Activated T-helper 2 cell treated with anti-CD3 and anti-CD28 coated beads, Interferon-gamma antibody, Interleukin-2, Interleukin-4, amounts not matched to agents 10 μg/mL and 5 μg/mL and 100 μg/mL, durations not matched to agents 14 hours and 24 hours and 36 hours (primary cell): ENCODE data around the gene CDC42. TPM values are rescaled to one million over a fixed set of nuclear protein-coding genes. Genes with fewer than 3 reads are reported as not detected.
A peak's percentile ranks its signal among the peaks of the same experiment; 100 is the strongest.

Source experiments
- DNase-seq: peaks from one replicate; pipeline ENCODE4 v3.0.0; 2021; ENCODE audit warnings: low spot score
- H3K27ac Mint-ChIP-seq: one replicate; pipeline ENCODE4 v1.8.0; 2021; ENCODE audit warnings: mixed read lengths
- H3K27me3 Mint-ChIP-seq: one replicate; pipeline ENCODE4 v1.8.0; 2021; ENCODE audit warnings: low read depth, mixed read lengths
- H3K36me3 Mint-ChIP-seq: one replicate; pipeline ENCODE4 v1.8.0; 2021; ENCODE audit warnings: low read depth, mixed read lengths
- H3K4me1 Mint-ChIP-seq: one replicate; pipeline ENCODE4 v1.8.0; 2021; ENCODE audit warnings: low read depth, mixed read lengths
- H3K4me3 Mint-ChIP-seq: one replicate; pipeline ENCODE4 v1.8.0; 2021; ENCODE audit warnings: low read depth, mild to moderate bottlenecking, moderate library complexity, mixed read lengths
- H3K9me3 Mint-ChIP-seq: one replicate; pipeline ENCODE4 v1.8.0; 2021; ENCODE audit warnings: mixed read lengths
- intact Hi-C: fragments of 100-400 bp; cut with micrococcal nuclease; formaldehyde crosslinking; loops from one replicate; pipeline ENCODE4 v1.15.1; 2023
- total RNA-seq: library from RNA; stranded (reverse); gene quantifications from 2 replicates; pipeline ENCODE4 v1.2.3, GENCODE V29; 2022

Gene CDC42
- total RNA-seq, 1 donor from 2014 or later, result 342 TPM

DNA sequence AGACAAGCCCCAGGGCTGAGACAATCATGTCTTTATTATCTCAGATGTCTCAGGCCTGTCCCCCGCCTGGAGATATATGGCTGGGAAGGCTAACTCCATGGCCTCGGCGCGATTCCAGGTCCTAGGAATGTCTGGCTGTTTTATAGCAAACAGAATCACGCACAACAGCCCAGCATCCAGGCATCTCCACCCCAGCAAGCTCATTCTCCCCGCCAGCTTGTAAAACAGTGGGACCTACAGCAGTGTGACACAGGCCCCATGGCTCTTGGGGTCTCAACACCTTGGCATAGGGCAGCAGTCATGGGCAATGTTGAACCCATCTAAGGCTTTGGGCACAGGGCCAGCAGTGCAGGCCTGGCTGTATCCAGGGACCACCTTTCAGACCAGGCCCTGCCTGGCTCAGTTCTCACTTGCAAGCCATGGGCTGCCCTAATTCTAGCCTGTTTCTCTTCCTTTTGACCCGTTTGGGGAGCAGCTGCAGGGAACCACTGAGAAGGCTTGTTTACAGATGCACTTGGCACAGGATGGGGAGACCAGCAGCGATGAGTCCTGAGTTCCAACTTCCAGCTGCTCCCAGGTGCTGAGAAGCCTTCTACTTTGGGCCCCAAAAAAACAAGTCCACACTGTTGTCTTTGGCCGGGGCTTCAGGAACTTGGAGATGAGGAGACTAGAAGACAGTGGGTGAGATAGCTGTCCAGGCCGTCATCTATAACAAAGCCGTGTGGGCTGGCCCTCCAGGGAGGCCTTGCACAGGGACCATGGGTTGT, 56.0 kb downstream of the CDC42 start:
- no peak for DNase-seq
- Mint-ChIP-seq H3K27me3 (no peaks in the 10 kb centered on the region), H3K4me1 (peaks cover 24% of the 10 kb centered on the region), H3K9me3 (no peaks in the 10 kb centered on the region), H3K36me3 (peaks cover 59% of the 10 kb centered on the region), H3K4me3 (no peak overlapping the region), H3K27ac (no peak overlapping the region)
- intact Hi-C loops, result no loop called here

DNA sequence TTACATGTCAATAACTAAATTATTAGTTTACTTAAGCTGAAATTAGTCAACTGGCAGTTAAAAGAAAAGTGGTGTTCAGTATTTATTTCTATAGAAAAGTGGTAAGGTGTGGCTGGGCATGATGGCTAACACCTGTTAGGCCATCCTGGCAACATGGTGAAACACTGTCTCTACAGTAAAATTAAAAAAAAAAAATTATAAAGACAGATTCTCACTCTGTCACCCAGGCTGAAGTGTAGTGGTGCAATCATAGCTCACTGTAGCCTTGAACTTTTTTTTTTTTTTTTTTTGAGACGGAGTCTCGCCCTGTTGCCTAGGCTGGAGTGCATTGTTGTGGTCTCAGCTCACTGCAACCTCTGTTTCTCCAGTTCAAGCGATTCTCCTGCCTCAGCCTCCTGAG, 57.5 kb downstream of the CDC42 start:
- intact Hi-C loops, result no loop called here
- Mint-ChIP-seq H3K9me3 (no peaks in the 10 kb centered on the region), H3K4me3 (no peak overlapping the region), H3K36me3 (peaks cover 47% of the 10 kb centered on the region), H3K27me3 (no peaks in the 10 kb centered on the region), H3K27ac (no peak overlapping the region), H3K4me1 (peaks cover 9% of the 10 kb centered on the region)
- DNase-seq, result no peak

DNA sequence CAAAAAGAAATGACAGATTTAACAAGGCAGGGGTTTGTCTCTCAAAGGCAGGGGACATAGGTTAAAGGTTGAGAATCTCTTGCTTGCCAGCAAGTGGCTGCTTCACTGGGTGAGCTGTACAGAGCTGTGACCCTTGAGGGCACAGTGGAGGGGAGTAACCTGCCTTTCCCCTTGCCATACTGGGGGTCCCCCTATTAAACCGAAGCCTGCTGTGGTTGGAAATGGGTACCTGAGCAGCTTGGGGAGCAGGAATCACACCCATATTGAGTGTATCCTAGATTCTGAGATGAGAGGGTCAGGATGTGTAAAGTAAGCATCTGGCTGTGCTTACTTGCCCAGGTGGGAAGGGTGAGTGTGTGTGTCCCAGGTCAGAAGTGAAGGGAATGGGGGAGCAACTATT, 58.6 kb downstream of the CDC42 start:
- H3K4me1 Mint-ChIP-seq, result peaks cover 1% of the 10 kb centered on the region
- intact Hi-C loops, result no loop called here
- H3K9me3 Mint-ChIP-seq, result no peaks in the 10 kb centered on the region
- peaks cover 39% of the 10 kb centered on the region for H3K36me3 Mint-ChIP-seq
- no peak overlapping the region for H3K4me3 Mint-ChIP-seq
- H3K27me3 Mint-ChIP-seq, result no peaks in the 10 kb centered on the region
- DNase-seq, result no peak
- H3K27ac Mint-ChIP-seq, result peak overlapping the region; percentile 35

DNA sequence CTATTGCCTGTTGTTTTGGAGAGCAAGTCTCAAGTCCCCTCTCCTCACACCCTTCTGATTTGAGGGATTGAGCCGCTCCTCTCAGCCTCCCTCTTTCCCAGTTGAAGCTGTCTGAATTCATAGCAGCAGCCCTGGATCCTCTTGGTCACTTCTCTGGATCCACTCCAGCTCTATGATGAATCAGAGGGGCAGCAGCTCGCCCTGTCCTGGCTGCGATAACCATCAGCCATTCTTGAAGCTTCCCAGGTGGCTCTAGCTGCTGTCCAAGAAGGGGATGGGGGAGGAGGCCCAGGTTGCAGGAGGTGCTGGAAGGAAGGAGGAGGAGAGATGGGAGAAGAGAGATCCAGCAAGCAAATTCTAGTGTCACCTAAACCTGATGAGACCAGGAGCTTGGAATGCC, 59.1 kb downstream of the CDC42 start:
- Mint-ChIP-seq H3K27me3 (no peaks in the 10 kb centered on the region), H3K4me1 (peaks cover 4% of the 10 kb centered on the region), H3K36me3 (peaks cover 34% of the 10 kb centered on the region), H3K27ac (peak overlapping the region; percentile 35), H3K4me3 (no peak overlapping the region), H3K9me3 (no peaks in the 10 kb centered on the region)
- DNase-seq, result no peak
- intact Hi-C loops, result no loop called here

DNA sequence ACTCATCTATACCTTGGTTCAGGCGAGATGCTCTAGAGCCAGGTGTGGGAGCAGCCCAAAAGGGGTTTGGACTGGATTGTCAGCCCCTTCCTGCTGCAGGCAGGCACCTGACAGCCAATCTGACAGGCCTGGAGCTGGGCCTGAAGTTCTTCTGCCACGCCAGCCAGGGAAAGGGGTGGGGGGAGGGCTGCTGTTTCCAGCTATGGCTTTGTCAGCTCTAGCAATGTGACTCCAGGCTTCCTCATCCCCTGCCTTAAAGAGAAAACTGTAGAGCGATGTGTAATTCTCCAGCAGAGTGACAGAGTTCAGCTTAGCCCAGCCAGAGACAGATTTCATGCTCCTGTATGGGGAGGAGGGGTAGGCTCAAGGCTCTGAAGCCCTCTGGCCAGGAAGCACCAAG, 60.0 kb downstream of the CDC42 start:
- Mint-ChIP-seq H3K27me3 (no peaks in the 10 kb centered on the region), H3K27ac (no peak overlapping the region), H3K36me3 (peaks cover 31% of the 10 kb centered on the region), H3K4me3 (no peak overlapping the region), H3K9me3 (no peaks in the 10 kb centered on the region), H3K4me1 (peaks cover 5% of the 10 kb centered on the region)
- no peak for DNase-seq
- intact Hi-C loops, result no loop called here

DNA sequence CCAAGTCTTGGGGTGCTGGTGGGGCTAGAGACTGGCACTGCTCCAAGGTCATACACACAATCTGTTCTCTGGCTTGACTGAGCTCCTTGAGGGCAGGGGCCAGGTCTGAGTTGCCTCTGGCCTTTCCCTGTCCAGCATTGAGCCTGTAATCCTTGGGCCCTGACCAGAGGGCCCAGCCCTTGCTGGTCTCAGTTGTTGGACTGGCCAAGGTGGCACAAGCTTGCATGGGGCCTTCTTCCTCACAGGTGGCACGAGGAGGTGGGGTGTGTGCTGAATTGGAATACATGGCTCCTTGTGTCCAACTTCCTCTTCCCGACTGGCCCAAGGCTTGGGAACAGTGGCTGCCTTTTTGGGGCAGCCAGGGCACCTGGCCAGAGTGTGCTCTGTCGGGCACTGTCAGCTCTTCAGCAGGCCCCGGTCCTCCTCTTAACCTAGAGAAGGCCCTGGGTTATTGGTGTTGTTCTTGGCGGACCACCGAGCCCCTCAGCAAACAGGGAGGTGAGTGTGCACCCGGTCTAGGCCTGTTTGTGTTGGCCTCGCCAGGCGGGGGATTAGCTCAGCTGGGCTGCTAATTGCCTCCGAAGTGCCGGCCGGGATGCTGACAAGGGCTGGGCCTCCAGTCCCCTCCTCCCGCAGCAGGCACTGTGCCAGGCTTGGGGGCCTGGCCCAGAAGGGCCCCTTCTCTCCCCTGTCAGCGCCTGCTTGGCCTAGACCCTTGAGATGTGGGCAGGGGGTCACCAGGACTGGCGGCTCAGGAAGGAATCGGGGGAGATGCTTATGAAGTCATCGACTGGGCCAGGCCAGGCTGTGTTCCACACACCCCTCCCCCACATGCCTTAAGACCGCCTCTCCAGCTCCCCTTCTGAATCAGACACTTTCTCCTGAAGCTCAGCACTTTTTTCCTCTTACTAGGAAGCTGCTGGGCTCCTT, 61.8 kb downstream of the CDC42 start:
- H3K27ac Mint-ChIP-seq, result no peak overlapping the region
- peaks cover 5% of the 10 kb centered on the region for H3K4me1 Mint-ChIP-seq
- peaks cover 25% of the 10 kb centered on the region for H3K36me3 Mint-ChIP-seq
- no peak for DNase-seq
- no peaks in the 10 kb centered on the region for H3K27me3 Mint-ChIP-seq
- H3K9me3 Mint-ChIP-seq, result no peaks in the 10 kb centered on the region
- no peak overlapping the region for H3K4me3 Mint-ChIP-seq
- intact Hi-C loops, result no loop called here

DNA sequence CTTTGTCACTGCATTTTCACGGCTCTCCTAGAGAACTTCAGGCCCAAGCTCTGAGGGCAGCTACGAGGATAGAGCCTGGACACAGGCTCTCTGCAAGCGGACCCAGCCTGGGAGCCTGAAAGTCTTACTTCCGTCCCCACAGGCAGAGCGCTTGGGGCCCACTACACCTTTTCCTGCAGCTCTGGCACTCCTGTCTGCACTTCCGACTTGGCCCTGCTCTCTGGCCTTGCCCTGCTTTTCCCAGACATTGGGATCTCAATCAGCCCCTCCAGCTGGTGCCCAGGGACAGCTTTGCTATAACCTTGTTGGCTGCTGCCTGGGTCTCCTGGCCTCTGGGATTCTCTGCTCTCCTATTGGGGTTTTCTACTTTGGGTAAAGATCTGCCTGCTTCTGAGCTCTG, 62.8 kb downstream of the CDC42 start:
- intact Hi-C loops, result no loop called here
- H3K36me3 Mint-ChIP-seq, result peaks cover 24% of the 10 kb centered on the region
- H3K27me3 Mint-ChIP-seq, result no peaks in the 10 kb centered on the region
- no peak for DNase-seq
- no peak overlapping the region for H3K27ac Mint-ChIP-seq
- peaks cover 5% of the 10 kb centered on the region for H3K4me1 Mint-ChIP-seq
- no peaks in the 10 kb centered on the region for H3K9me3 Mint-ChIP-seq
- H3K4me3 Mint-ChIP-seq, result no peak overlapping the region

DNA sequence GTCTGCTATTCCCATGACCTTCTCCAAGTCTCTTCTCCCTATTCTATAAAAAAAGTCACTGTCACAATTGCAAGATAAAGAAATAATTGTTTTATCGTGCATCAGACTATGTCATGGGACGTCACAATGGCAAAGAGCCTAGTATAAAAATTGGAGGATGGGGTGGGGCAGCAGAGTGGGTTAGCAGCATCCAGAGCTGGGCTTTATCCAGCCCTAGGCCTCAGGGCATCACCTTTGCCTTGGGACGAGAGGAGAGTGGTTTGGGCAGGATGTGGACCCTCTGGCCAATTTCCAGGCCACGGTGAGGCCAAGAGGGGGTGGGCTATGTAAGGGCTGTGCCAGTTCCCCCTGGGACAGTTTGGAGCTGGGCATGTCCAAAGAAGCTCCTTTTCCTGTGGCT, 64.7 kb downstream of the CDC42 start:
- peaks cover 5% of the 10 kb centered on the region for H3K4me1 Mint-ChIP-seq

DNA sequence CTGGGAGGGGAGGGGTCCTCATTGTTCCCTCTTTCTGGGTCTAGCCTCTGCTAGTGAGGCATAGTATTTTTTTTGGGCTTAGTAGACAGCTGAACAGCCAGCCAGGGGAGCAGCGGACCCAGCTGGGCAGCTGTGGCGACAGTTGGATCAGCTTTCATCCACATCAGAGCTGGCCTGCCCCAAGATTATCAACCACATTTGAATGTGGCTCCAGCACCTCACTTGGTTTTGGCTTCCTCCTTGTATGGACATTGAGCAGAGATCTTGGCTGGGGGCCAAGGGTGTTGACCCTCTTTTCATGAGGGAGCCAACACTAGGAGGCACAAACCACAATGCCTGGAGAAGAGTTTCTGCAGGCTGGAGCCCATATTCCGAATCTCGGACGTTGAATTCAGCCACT, 65.3 kb downstream of the CDC42 start:
- H3K4me3 Mint-ChIP-seq, result no peak overlapping the region
- peaks cover 5% of the 10 kb centered on the region for H3K4me1 Mint-ChIP-seq
- no peak for DNase-seq
- no peaks in the 10 kb centered on the region for H3K27me3 Mint-ChIP-seq
- intact Hi-C loops, result no loop called here
- peaks cover 15% of the 10 kb centered on the region for H3K36me3 Mint-ChIP-seq
- no peaks in the 10 kb centered on the region for H3K9me3 Mint-ChIP-seq
- no peak overlapping the region for H3K27ac Mint-ChIP-seq

More for the DNA sequence above, 64.7 kb downstream of the CDC42 start:
- no peak overlapping the region for H3K27ac Mint-ChIP-seq
- no peak for DNase-seq
- no peaks in the 10 kb centered on the region for H3K9me3 Mint-ChIP-seq
- H3K27me3 Mint-ChIP-seq, result no peaks in the 10 kb centered on the region
- H3K4me3 Mint-ChIP-seq, result no peak overlapping the region
- H3K36me3 Mint-ChIP-seq, result peaks cover 17% of the 10 kb centered on the region
- intact Hi-C loops, result no loop called here

DNA sequence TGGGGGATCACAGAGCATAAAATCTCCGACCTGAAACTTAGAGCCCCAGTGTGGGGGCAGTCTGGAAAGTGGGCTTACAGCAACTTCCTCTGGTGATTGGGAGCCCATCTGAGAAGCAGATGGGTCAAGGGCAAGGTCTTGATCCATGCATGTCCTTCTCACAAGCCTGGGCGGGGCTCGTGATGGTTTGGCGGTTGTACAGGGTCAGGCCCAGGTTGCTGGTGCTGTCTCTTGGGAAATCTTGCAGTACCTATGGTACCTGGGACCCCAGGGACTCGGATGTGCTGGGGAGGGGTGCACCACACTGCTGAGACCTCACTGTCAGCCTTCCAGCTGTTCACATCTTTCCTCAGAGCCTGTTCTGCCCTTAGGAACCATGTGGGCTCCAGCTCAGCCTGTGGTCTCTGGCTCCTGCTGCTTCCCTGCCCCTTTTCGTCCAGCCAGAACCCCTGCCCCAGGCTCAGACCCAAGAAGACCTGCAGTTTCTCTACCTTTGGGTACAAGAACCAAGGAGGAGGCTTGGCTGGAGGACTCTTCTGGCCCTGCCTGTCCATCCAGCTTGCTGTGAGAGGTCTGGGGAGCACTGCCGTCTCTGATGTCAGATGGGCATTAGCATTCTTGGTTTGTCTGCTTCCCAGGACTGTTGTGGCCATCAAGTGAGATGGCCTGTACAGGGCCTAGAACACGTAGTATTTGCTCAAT, 65.9 kb downstream of the CDC42 start:
- Mint-ChIP-seq H3K27me3 (no peaks in the 10 kb centered on the region), H3K4me3 (no peak overlapping the region), H3K27ac (no peak overlapping the region), H3K4me1 (peaks cover 5% of the 10 kb centered on the region), H3K9me3 (no peaks in the 10 kb centered on the region), H3K36me3 (peaks cover 9% of the 10 kb centered on the region)
- intact Hi-C loops, result no loop called here
- DNase-seq, result no peak

DNA sequence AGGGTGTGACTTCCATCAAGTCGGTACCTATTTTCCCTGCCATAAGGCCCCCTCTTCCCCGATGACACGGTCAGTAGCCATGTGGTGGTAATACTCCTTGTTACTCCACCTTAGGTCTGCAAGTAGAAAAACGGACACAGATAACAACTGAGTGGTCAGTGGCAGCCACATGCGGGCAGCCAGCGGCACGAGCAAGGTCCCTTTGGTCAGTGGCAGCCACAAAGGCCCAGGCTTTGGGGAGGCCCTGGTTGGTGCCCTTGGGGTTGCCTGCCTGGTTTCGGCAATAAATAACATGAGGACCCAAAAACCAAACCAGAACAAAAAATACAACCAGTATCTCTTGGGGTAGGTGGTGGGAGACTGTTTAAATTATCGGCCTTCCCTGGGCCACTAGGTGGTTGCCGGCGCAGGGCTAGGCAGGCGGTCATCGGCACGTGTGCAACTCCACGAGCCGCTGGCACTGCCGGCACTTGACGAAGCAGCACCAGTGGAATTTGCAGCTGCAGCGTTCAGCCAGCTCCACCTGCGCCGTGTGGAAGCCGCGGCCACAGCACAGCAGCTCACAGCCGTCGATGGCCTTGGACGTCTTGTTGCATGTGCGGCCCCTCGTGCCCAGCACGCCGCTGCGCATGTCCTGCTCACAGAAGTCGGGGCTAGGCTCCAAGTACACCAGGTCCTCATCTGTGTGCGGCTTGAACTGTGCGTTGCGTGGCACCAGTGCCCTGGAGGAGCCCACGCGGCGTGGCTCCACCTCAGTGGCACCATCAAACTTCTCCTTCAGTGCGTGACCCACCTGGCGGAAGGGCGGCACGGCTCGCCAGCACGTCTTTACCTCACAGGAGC, 67.3 kb downstream of the CDC42 start:
- DNase-seq, result no peak
- no peak overlapping the region for H3K27ac Mint-ChIP-seq
- H3K4me3 Mint-ChIP-seq, result no peak overlapping the region
- H3K36me3 Mint-ChIP-seq, result peaks cover 8% of the 10 kb centered on the region
- H3K4me1 Mint-ChIP-seq, result peaks cover 5% of the 10 kb centered on the region
- no peaks in the 10 kb centered on the region for H3K27me3 Mint-ChIP-seq
- intact Hi-C loops, result no loop called here
- H3K9me3 Mint-ChIP-seq, result no peaks in the 10 kb centered on the region

DNA sequence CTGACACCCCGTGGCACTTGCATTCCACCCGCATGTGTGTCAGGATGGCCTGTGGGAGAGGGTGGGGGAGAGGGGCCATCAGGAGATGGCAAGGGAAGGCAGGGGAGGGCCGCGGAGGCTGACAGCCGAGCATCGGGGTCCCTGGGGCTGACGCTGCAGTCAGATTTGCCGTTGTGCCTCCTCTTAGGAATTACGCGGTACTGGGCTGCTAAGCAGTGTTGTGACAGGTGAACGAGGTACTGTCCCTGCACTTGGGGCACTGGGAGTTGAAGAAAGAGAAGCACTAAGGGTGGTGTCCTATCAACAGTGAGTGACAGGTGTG, 67.9 kb downstream of the CDC42 start:
- peaks cover 5% of the 10 kb centered on the region for H3K36me3 Mint-ChIP-seq
- H3K27ac Mint-ChIP-seq, result peak overlapping the region; percentile 6
- no peaks in the 10 kb centered on the region for H3K9me3 Mint-ChIP-seq
- peaks cover 5% of the 10 kb centered on the region for H3K4me1 Mint-ChIP-seq
- intact Hi-C loops, result no loop called here
- DNase-seq, result no peak
- no peak overlapping the region for H3K4me3 Mint-ChIP-seq
- no peaks in the 10 kb centered on the region for H3K27me3 Mint-ChIP-seq
